Measurements from ENCODE around the gene COL4A6.

The COL4A6 gene

DNA sequence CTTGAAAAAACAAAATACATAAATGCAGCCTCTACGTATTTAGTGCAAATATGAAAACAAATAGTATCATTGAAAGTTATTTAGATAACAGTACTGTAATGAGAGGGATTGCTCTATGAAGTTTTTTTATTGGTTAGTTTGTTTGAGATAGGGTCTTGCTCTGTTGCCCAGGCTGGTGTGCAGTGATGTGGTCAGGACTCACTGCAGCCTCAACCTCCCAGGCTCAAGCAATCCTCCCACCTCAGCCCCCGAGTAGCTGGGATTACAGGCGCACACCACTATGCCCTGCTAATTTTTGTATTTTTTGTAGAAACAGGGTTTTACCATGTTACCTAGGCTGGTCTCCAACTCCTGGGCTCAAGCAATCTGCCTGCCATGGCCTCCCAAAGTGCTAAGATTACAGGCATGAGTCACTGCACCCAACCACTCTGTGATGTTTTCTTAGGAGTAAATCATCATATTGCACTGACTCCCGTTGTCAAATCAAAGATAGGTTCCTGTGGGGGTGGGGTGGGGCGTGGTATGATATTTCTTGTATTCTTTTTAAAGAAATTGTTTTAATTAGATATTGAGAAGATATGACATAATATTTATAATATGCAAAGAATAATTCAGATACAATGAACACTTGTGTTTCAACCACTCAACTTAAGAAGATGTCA, 270.9 kb downstream of the COL4A6 start:
- no peaks in the 10 kb centered on the region for H3K36me3 Mint-ChIP-seq (ENCODE audit: insufficient read depth)
- no peaks in the 10 kb centered on the region for H3K27me3 Mint-ChIP-seq

GRCh38 chrX:108165383-108166111, 272.7 kb downstream of the COL4A6 start:
- DNase-seq (ENCODE audit: low spot score in 2 of 2): no peak
- H3K4me3 Mint-ChIP-seq: no peak overlapping the region
- H3K36me3 Mint-ChIP-seq (ENCODE audit: insufficient read depth): no peaks in the 10 kb centered on the region

More for the DNA sequence above, 270.9 kb downstream of the COL4A6 start:
- Mint-ChIP-seq H3K4me3 (no peak overlapping the region), H3K4me1 (no peaks in the 10 kb centered on the region), H3K9me3 (no peaks in the 10 kb centered on the region), H3K27ac (ENCODE audit: low read depth) (no peak overlapping the region)
- ATAC-seq (replicated peaks; ENCODE audit: extremely low read depth, poor library complexity, severe bottlenecking): no peak
- DNase-seq (ENCODE audit: low spot score in 2 of 2): no peak

GRCh38 chrX:108163333-108164082, 274.7 kb downstream of the COL4A6 start:
- no peak overlapping the region for H3K27ac Mint-ChIP-seq (ENCODE audit: low read depth)
- no peaks in the 10 kb centered on the region for H3K36me3 Mint-ChIP-seq (ENCODE audit: insufficient read depth)
- H3K9me3 Mint-ChIP-seq: no peaks in the 10 kb centered on the region
- no peak overlapping the region for H3K4me3 Mint-ChIP-seq
- H3K27me3 Mint-ChIP-seq: no peaks in the 10 kb centered on the region
- no peak for ATAC-seq (replicated peaks; ENCODE audit: extremely low read depth, poor library complexity, severe bottlenecking)
- H3K4me1 Mint-ChIP-seq: no peaks in the 10 kb centered on the region
- DNase-seq (ENCODE audit: low spot score in 2 of 2): no peak

More at GRCh38 chrX:108165383-108166111, 272.7 kb downstream of the COL4A6 start:
- Mint-ChIP-seq H3K4me1 (no peaks in the 10 kb centered on the region), H3K27ac (ENCODE audit: low read depth) (no peak overlapping the region), H3K9me3 (no peaks in the 10 kb centered on the region), H3K27me3 (no peaks in the 10 kb centered on the region)
- no peak for ATAC-seq (replicated peaks; ENCODE audit: extremely low read depth, poor library complexity, severe bottlenecking)

DNA sequence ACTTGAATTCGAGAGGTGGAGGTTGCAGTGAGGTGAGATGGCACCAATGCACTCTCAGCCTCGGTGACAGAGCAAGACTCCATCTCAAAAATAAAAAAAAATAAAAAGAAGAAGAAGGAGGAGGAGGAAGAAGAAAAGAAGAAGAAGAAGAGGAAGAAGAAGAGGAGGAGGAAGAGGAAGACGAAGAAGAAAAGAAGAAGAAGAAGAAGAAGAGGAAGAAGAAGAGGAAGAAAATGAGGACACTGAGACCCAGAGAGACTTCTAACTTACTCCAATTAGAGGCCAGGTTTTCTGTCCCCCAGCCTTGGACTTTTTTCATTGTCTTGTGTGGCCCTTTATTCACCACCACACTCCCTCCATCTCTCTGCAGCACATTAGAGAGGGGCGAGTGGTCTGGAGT, 276.0 kb downstream of the COL4A6 start:
- H3K4me3 Mint-ChIP-seq: no peak overlapping the region
- no peak overlapping the region for H3K27ac Mint-ChIP-seq (ENCODE audit: low read depth)
- no peak for DNase-seq (ENCODE audit: low spot score in 2 of 2)
- no peak for ATAC-seq (replicated peaks; ENCODE audit: extremely low read depth, poor library complexity, severe bottlenecking)
- H3K27me3 Mint-ChIP-seq: no peaks in the 10 kb centered on the region
- no peaks in the 10 kb centered on the region for H3K36me3 Mint-ChIP-seq (ENCODE audit: insufficient read depth)
- H3K4me1 Mint-ChIP-seq: no peaks in the 10 kb centered on the region
- H3K9me3 Mint-ChIP-seq: no peaks in the 10 kb centered on the region

- no peaks in the 10 kb centered on the region for H3K9me3 Mint-ChIP-seq
- H3K4me3 Mint-ChIP-seq: no peak overlapping the region
- no peak overlapping the region for H3K27ac Mint-ChIP-seq (ENCODE audit: low read depth)
- DNase-seq (ENCODE audit: low spot score in 2 of 2) (no peak), ATAC-seq (replicated peaks; ENCODE audit: extremely low read depth, poor library complexity, severe bottlenecking) (no peak)
- H3K36me3 Mint-ChIP-seq (ENCODE audit: insufficient read depth): peaks cover 1% of the 10 kb centered on the region
- no peaks in the 10 kb centered on the region for H3K4me1 Mint-ChIP-seq
- H3K27me3 Mint-ChIP-seq: no peaks in the 10 kb centered on the region
Observed at GRCh38 chrX:108160309-108160708, 277.9 kb downstream of the COL4A6 start.

DNA sequence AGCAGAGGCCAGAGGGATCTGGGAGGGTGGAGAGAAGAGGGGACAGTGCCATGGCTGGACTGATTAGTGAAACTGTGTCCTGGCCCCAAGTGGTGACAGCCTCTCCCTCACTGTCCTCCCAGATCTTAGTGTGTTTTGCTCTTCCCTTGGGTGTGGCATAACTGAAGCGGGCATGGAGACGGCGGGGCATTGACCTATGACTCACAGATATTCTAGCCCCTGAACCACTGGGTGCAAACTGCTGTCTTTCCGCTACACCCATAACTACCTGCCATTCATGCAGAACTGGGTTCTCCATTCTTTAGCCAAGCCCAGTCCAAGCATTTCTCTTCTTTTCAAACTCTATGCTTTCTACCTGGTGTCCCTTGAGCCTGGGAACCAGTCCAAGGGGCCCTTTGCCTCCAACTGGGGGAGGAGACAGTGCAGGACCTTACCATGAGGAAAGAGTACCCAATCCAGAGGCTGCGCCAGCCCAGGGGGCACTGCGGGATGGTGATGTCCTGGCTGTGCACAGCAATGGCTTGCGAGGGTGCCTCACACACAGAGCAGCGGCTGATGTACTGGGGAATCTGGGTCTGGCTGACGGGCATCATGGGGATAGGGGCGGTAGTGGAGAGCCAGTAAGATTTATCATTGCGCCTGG, 279.1 kb downstream of the COL4A6 start:
- H3K9me3 Mint-ChIP-seq: no peaks in the 10 kb centered on the region
- no peak overlapping the region for H3K27ac Mint-ChIP-seq (ENCODE audit: low read depth)
- H3K36me3 Mint-ChIP-seq (ENCODE audit: insufficient read depth): peaks cover 1% of the 10 kb centered on the region
- DNase-seq (ENCODE audit: low spot score in 2 of 2) (no peak), ATAC-seq (replicated peaks; ENCODE audit: extremely low read depth, poor library complexity, severe bottlenecking) (no peak)
- H3K27me3 Mint-ChIP-seq: no peaks in the 10 kb centered on the region
- H3K4me1 Mint-ChIP-seq: no peaks in the 10 kb centered on the region
- no peak overlapping the region for H3K4me3 Mint-ChIP-seq

DNA sequence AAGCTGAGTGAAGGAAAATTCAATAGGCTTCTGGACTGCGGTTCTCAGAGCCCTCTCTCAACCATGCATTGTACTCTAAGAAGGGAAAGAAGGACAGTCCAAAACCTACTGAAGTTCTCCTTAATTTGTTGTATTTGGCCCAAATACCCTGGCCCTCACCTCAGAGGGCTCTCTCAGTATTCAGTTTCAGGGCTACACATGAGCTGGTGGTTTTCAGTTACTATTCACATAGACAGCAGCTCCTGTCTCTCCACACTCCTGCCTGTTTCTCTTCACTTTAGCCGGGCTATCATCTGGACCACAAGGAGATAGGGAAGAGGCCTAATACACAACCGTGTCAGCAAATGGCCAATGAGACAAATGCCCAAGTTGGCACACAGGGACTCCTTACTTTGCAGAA, 280.6 kb downstream of the COL4A6 start:
- DNase-seq (ENCODE audit: low spot score in 2 of 2) (no peak), ATAC-seq (replicated peaks; ENCODE audit: extremely low read depth, poor library complexity, severe bottlenecking) (no peak)
- Mint-ChIP-seq H3K36me3 (ENCODE audit: insufficient read depth) (peaks cover 6% of the 10 kb centered on the region), H3K4me3 (no peak overlapping the region), H3K27ac (ENCODE audit: low read depth) (no peak overlapping the region), H3K9me3 (no peaks in the 10 kb centered on the region), H3K27me3 (no peaks in the 10 kb centered on the region), H3K4me1 (no peaks in the 10 kb centered on the region)

- no peak overlapping the region for H3K27ac Mint-ChIP-seq (ENCODE audit: low read depth)
- DNase-seq (ENCODE audit: low spot score in 2 of 2) (no peak), ATAC-seq (replicated peaks; ENCODE audit: extremely low read depth, poor library complexity, severe bottlenecking) (no peak)
- no peaks in the 10 kb centered on the region for H3K27me3 Mint-ChIP-seq
- H3K4me3 Mint-ChIP-seq: no peak overlapping the region
- H3K36me3 Mint-ChIP-seq (ENCODE audit: insufficient read depth): peaks cover 6% of the 10 kb centered on the region
- no peaks in the 10 kb centered on the region for H3K4me1 Mint-ChIP-seq
- H3K9me3 Mint-ChIP-seq: no peaks in the 10 kb centered on the region
Observed at GRCh38 chrX:108156934-108157466, 281.2 kb downstream of the COL4A6 start.

- Mint-ChIP-seq H3K27me3 (no peaks in the 10 kb centered on the region), H3K4me1 (no peaks in the 10 kb centered on the region), H3K4me3 (no peak overlapping the region), H3K27ac (ENCODE audit: low read depth) (no peak overlapping the region), H3K9me3 (no peaks in the 10 kb centered on the region), H3K36me3 (ENCODE audit: insufficient read depth) (peaks cover 6% of the 10 kb centered on the region)
- DNase-seq (ENCODE audit: low spot score in 2 of 2) (no peak), ATAC-seq (replicated peaks; ENCODE audit: extremely low read depth, poor library complexity, severe bottlenecking) (no peak)
Observed at GRCh38 chrX:108156082-108156481, 282.1 kb downstream of the COL4A6 start.

DNA sequence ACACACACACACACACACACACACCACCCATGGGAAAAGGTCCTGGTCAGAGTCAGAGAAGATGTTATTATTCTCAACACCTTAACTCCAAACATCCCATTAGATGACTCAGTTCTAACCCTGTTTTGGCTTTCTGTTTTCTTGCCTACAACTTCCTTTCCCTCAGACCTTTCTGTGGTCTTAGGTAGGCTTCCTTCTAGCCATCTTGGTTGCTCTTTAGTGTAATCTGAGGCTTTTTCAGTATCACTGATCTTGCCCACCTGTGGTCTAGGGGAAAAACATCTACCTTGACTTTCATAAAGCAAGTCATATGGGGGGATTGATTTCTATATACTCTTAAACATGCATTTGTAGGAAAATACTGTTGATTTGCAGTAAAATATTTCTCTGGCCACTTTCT, 289.7 kb downstream of the COL4A6 start:
- DNase-seq (ENCODE audit: low spot score in 2 of 2): no peak
- Mint-ChIP-seq H3K36me3 (ENCODE audit: insufficient read depth) (peaks cover 9% of the 10 kb centered on the region), H3K27me3 (no peaks in the 10 kb centered on the region), H3K4me1 (no peaks in the 10 kb centered on the region), H3K27ac (ENCODE audit: low read depth) (no peak overlapping the region), H3K4me3 (no peak overlapping the region), H3K9me3 (no peaks in the 10 kb centered on the region)
- ATAC-seq (replicated peaks; ENCODE audit: extremely low read depth, poor library complexity, severe bottlenecking): no peak

DNA sequence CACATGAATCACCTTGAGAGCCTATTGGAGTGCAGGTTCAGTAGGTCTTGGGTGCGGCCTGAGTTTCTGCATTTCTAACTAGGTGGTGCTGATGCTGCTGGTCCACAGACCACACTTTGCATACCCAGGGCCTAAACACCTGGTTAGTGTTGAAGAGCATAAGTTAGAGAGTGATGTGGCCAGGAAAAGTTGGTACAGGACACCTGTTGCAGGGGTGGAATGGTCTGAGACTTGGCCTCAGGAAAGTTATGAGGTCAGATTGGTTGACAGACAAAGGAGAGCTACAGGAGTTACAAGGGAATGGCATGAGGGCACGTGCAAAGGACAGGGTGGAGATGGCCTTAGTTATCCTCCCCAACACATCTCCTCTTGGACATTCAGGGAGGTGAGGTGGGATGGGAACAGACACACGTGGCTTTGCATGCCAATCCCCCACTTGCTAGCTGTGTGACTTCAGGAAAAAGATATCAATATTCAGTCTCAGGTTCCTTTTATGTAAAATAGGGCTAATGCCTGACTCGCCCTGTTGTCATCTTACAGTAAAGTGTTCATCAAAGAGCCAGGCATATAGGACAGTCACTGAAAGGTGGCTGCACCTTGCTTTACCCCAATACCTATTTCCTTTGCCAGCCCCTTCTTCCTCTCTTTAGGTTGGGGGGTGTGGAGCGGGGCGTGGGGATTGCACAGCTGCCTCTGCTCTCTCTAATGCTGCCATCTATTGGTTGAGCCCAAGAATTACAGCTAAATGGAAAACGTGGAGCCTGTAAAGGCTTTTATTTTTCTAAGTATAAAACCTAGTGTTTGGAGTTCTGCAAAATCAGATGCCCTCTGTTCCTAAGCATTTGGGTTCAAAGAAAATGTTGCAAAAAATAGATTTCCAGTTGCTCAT, 299.2 kb downstream of the COL4A6 start:
- Mint-ChIP-seq H3K27ac (ENCODE audit: low read depth) (no peak overlapping the region), H3K36me3 (ENCODE audit: insufficient read depth) (peaks cover 13% of the 10 kb centered on the region), H3K9me3 (no peaks in the 10 kb centered on the region), H3K4me3 (no peak overlapping the region), H3K27me3 (no peaks in the 10 kb centered on the region), H3K4me1 (no peaks in the 10 kb centered on the region)
- no peak for DNase-seq (ENCODE audit: low spot score in 2 of 2)
- no peak for ATAC-seq (replicated peaks; ENCODE audit: extremely low read depth, poor library complexity, severe bottlenecking)

GRCh38 chrX:108134724-108135123, 303.5 kb downstream of the COL4A6 start:
- Mint-ChIP-seq H3K9me3 (no peaks in the 10 kb centered on the region), H3K4me1 (no peaks in the 10 kb centered on the region), H3K27me3 (no peaks in the 10 kb centered on the region), H3K36me3 (ENCODE audit: insufficient read depth) (peaks cover 8% of the 10 kb centered on the region), H3K4me3 (no peak overlapping the region), H3K27ac (ENCODE audit: low read depth) (no peak overlapping the region)
- DNase-seq (ENCODE audit: low spot score in 2 of 2) (no peak), ATAC-seq (replicated peaks; ENCODE audit: extremely low read depth, poor library complexity, severe bottlenecking) (no peak)
